Natural killer cell (primary cell): ENCODE data around the gene SND1. TPM values are rescaled to one million over a fixed set of nuclear protein-coding genes. Genes with fewer than 3 reads are reported as not detected.

Experiments
- ATAC-seq, 3 donors: fragments of 150-1000 bp in 2 of 3; fragments of 200-7000 bp in 1 of 3; cut with Tn5 transposase; 1 replicate in 1 of 3; 2 replicates in 2 of 3; pipeline ENCODE4 v1.10.0; 2021; ENCODE audit warnings: mild to moderate bottlenecking in 2 of 3, moderate library complexity in 2 of 3
- DNase-seq, 2 donors: peaks; one replicate each; pipeline versions ENCODE4 v3.0.0 to v3.0.0-alpha.2; 2013 to 2021; ENCODE audit warnings: mixed read lengths in 1 of 2
- H3K27ac ChIP-seq: one replicate; pipeline ENCODE4 v1.5.1; 2013; ENCODE audit warnings: mild to moderate bottlenecking, low read length
- H3K27me3 ChIP-seq: one replicate; pipeline ENCODE4 v1.6.1; 2013; ENCODE audit warnings: low read length; ENCODE audit not compliant: control insufficient read depth, insufficient read depth
- H3K36me3 ChIP-seq: one replicate; pipeline ENCODE4 v1.6.1; 2013; ENCODE audit warnings: low read length; ENCODE audit not compliant: control insufficient read depth, insufficient read depth
- H3K4me1 ChIP-seq: one replicate; pipeline ENCODE4 v1.6.1; 2013; ENCODE audit warnings: low read length; ENCODE audit not compliant: control insufficient read depth, insufficient read depth
- H3K4me3 ChIP-seq: one replicate; pipeline ENCODE4 v1.5.1; 2013; ENCODE audit warnings: low read length
- H3K9me3 ChIP-seq: one replicate; pipeline ENCODE4 v1.6.1; 2013; ENCODE audit warnings: low read length; ENCODE audit not compliant: control insufficient read depth, insufficient read depth
- H3K27ac Mint-ChIP-seq, 2 donors: one replicate each; pipeline ENCODE4 v1.8.0; 2022; ENCODE audit warnings: mild to moderate bottlenecking in 2 of 2, mixed read lengths in 2 of 2, moderate library complexity in 1 of 2
- H3K27me3 Mint-ChIP-seq, 2 donors: one replicate each; pipeline ENCODE4 v1.8.0; 2022; ENCODE audit warnings: low read depth in 2 of 2, mixed read lengths in 2 of 2
- H3K36me3 Mint-ChIP-seq: one replicate; pipeline ENCODE4 v1.8.0; 2022; ENCODE audit warnings: mixed read lengths
- H3K4me1 Mint-ChIP-seq, 2 donors: one replicate each; pipeline ENCODE4 v1.8.0; 2022; ENCODE audit warnings: mixed read lengths in 2 of 2
- H3K4me3 Mint-ChIP-seq: one replicate; pipeline ENCODE4 v1.8.0; 2022; ENCODE audit warnings: mild to moderate bottlenecking, moderate library complexity, mixed read lengths
- H3K9me3 Mint-ChIP-seq, 2 donors: one replicate each; pipeline ENCODE4 v1.8.0; 2022; ENCODE audit warnings: mixed read lengths in 2 of 2
- CTCF ChIP-seq: fragments of 200-600 bp; IDR thresholded peaks from one replicate; pipeline ENCODE4 v1.8.0; 2022; ENCODE audit warnings: antibody characterized with exemption
- WGBS: methylation state at CpG from one replicate; pipeline ENCODE4 v1.1.7; 2013; ENCODE audit warnings: missing lambda C conversion rate; ENCODE audit not compliant: insufficient coverage; 5-methylcytosine and 5-hydroxymethylcytosine counted together
- intact Hi-C: fragments of 100-400 bp; cut with micrococcal nuclease; formaldehyde crosslinking; loops from one replicate; pipeline ENCODE4 v1.14.2; 2022
- total RNA-seq, 4 donors: library from RNA; stranded (reverse); fragments of 120-200 nt in 1 of 4; gene quantifications; one replicate each; pipeline versions ENCODE4 v1.2.3 to v1.2.4, GENCODE V29; 2013 to 2022

SND1 gene
- total RNA-seq, 3 donors from 2014 or later (not counting 1 experiment from before 2014, with no cell fraction given), result 149 to 188 (median 149) TPM

- TF ChIP-seq CTCF, result no peak
- whole genome bisulfite sequencing, result no CpG with 5 or more reads among the region's 1 CpG
- DNase-seq (no peak), ATAC-seq (no peak)
- H3K27ac Mint-ChIP-seq, result no peak overlapping the region
- no peak overlapping the region for H3K4me3 ChIP-seq
- H3K36me3 ChIP-seq, result peaks cover 13% of the 10 kb centered on the region
- no peak overlapping the region for H3K4me3 Mint-ChIP-seq
- H3K27ac ChIP-seq, result no peak overlapping the region
- H3K27me3 ChIP-seq, result no peaks in the 10 kb centered on the region
- no peaks in the 10 kb centered on the region for H3K9me3 Mint-ChIP-seq
- H3K36me3 Mint-ChIP-seq, result peaks cover 10% of the 10 kb centered on the region
- no peaks in the 10 kb centered on the region for H3K27me3 Mint-ChIP-seq
- intact Hi-C loops, result loop anchor here (5.0 kb wide), 1 partner anchor 363 kb away; no protein-coding TSS in a partner anchor
- H3K4me1 ChIP-seq, result no peaks in the 10 kb centered on the region
- peaks cover 25 to 38% of the 10 kb centered on the region in 2 donors for H3K4me1 Mint-ChIP-seq
- no peaks in the 10 kb centered on the region for H3K9me3 ChIP-seq
Measured at GRCh38 chr7:127845522-127846214, 193.7 kb downstream of the SND1 start.

- no peaks in the 10 kb centered on the region for H3K27me3 Mint-ChIP-seq
- peaks cover 16% of the 10 kb centered on the region for H3K36me3 Mint-ChIP-seq
- H3K9me3 ChIP-seq, result no peaks in the 10 kb centered on the region
- H3K27ac ChIP-seq, result no peak overlapping the region
- ATAC-seq (no peak), DNase-seq (no peak)
- H3K4me3 Mint-ChIP-seq, result no peak overlapping the region
- intact Hi-C loops, result loop anchor here (5.0 kb wide), 1 partner anchor 365 kb away; no protein-coding TSS in a partner anchor
- no peak for TF ChIP-seq CTCF
- peaks cover 12 to 25% of the 10 kb centered on the region in 2 donors for H3K4me1 Mint-ChIP-seq
- H3K4me3 ChIP-seq, result no peak overlapping the region
- no peaks in the 10 kb centered on the region for H3K27me3 ChIP-seq
- no peaks in the 10 kb centered on the region for H3K9me3 Mint-ChIP-seq
- no peaks in the 10 kb centered on the region for H3K4me1 ChIP-seq
- no peak overlapping the region for H3K27ac Mint-ChIP-seq
- peaks cover 13% of the 10 kb centered on the region for H3K36me3 ChIP-seq
- 95% methylated on average over 3 of the region's 3 CpGs for WGBS
Measured at GRCh38 chr7:127847641-127848040, 195.6 kb downstream of the SND1 start.

- Mint-ChIP-seq H3K4me1 (peaks cover 17 to 25% of the 10 kb centered on the region in 2 donors), H3K36me3 (peaks cover 16% of the 10 kb centered on the region), H3K27me3 (no peaks in the 10 kb centered on the region), H3K4me3 (no peak overlapping the region), H3K27ac (no peak overlapping the region), H3K9me3 (no peaks in the 10 kb centered on the region)
- Histone ChIP-seq H3K4me3 (no peak overlapping the region), H3K27ac (no peak overlapping the region), H3K36me3 (peaks cover 11% of the 10 kb centered on the region), H3K9me3 (no peaks in the 10 kb centered on the region), H3K4me1 (no peaks in the 10 kb centered on the region), H3K27me3 (no peaks in the 10 kb centered on the region)
- no peak for TF ChIP-seq CTCF
- intact Hi-C loops, result loop anchor here (5.0 kb wide), 1 partner anchor 366 kb away; no protein-coding TSS in a partner anchor
- ATAC-seq, result no peak
- WGBS, result 100% methylated on average over 1 of the region's 2 CpGs
- DNase-seq, result no peak
Measured at GRCh38 chr7:127848241-127848640, 196.2 kb downstream of the SND1 start.
